ENCODE results near the gene FZR1.
"Not testable (repeated sequence)": the region's sequence is repeated elsewhere in the genome, so short reads cannot be mapped to it uniquely, and the experiment has no call there.

Gene FZR1

GRCh38 chr19:3576696-3577443, 70.8 kb downstream of the FZR1 start:
- no peak for DNase-seq

GRCh38 chr19:3577723-3578344, 71.7 kb downstream of the FZR1 start:
- no peak for DNase-seq

- no peak for DNase-seq
Observed at GRCh38 chr19:3578390-3578789, 72.3 kb downstream of the FZR1 start.

DNA sequence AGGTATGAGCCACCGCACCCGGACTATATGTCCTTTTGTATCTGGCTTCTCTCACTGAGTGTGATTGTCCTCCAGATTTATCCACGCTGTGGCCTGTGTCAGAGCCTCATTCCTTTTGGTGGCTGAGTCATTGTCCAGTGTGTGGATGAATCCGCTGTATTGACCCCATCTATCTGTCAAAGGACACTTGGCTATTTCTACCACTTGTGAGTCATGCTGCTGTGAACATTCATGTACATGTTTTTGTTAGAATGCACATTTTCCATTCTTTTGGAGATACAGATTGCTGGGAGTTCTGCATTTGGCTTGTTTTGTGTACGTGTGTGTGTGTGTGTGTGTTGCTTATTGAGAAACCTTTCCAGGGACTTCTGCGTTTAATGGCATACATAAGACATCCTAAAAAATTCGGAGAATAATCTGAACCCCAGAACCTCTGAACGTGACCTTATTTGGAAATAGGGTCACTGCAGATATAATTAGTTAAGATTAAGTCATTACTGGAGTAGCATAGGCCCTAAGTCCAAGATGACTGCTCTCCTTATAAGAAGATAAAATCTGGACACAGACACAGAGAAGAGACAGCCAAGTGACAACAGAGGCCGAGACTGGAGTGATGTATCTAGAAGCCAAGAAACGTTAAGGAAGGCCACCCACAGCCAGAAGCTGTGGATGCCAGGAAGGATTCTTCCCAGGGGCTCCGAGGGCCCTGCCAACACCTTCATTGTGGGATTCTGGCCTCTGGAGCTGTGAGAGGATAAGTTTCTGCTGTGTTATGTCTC, 74.2 kb downstream of the FZR1 start:
- DNase-seq, result no peak

GRCh38 chr19:3581792-3582191, 75.7 kb downstream of the FZR1 start:
- DNase-seq, result not testable (repeated sequence)

- DNase-seq, result not testable (repeated sequence)
Observed at GRCh38 chr19:3584036-3584802, 78.1 kb downstream of the FZR1 start.

GRCh38 chr19:3585301-3586126, 79.4 kb downstream of the FZR1 start, which contains the start of gene GIPC3:
Gene GIPC3 (plus strand): TSS chr19:3585478. CDS start chr19:3585598, 120 bp downstream.
- DNase-seq, result no peak

- no peak for DNase-seq
Observed at GRCh38 chr19:3586127-3586626, 80.1 kb downstream of the FZR1 start.

DNA sequence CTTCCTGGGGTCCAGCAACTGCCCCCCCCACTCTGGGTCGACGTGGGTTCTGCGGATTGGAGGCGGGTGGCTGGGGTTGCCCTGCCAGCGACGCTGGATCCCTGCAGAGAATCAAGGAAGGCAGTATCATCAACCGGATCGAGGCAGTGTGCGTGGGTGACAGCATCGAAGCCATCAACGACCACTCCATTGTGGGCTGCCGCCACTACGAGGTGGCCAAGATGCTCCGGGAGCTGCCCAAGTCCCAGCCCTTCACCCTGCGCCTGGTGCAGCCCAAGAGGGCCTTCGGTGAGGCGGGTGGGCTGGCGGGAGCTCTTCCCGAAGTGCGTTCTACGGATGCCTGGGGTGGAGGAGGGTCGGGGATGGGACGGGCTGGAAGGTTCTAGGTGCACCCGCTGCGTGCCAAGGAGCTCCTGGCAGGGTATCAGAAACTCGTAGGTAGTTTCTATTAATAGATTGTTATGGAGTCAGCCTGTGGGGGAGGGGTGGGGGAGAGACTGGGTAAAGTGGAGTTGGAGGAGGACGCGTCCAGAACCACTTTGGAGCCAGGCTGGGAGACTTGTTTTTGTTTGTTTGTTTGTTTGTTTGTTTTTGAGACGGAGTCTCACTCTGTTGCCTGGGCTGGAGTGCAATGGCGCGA, 80.7 kb downstream of the FZR1 start:
- DNase-seq, result no peak

Data from cortex of kidney (tissue), 1 donor.